Adipocyte (in vitro differentiated cells): ENCODE data around the gene ZNF853.

ENCODE experiments used
- DNase-seq: peaks from one replicate; pipeline ENCODE4 v3.0.0-alpha.2; 2015; ENCODE audit warnings: low read depth
- H3K27me3 ChIP-seq: replicated peaks from 2 replicates; pipeline ENCODE4 v1.7.0; 2013; ENCODE audit warnings: mild to moderate bottlenecking, low read length, moderate library complexity; ENCODE audit not compliant: control insufficient read depth, insufficient read depth
- H3K36me3 ChIP-seq: 2 replicates; pipeline ENCODE4 v1.7.0; 2013; ENCODE audit warnings: low read length, mild to moderate bottlenecking, moderate library complexity; ENCODE audit not compliant: control insufficient read depth, insufficient read depth, severe bottlenecking
- H3K4me1 ChIP-seq: 2 replicates; pipeline ENCODE4 v1.7.0; 2013; ENCODE audit warnings: mild to moderate bottlenecking, low read length, moderate library complexity; ENCODE audit not compliant: control insufficient read depth, insufficient read depth
- H3K4me3 ChIP-seq: 2 replicates; pipeline ENCODE4 v1.7.0; 2013; ENCODE audit warnings: mild to moderate bottlenecking, low read length, moderate library complexity
- H3K9ac ChIP-seq: 2 replicates; pipeline ENCODE4 v1.7.0; 2013; ENCODE audit warnings: mild to moderate bottlenecking, low read length, moderate library complexity
- H3K9me3 ChIP-seq: 2 replicates; pipeline ENCODE4 v1.7.0; 2013; ENCODE audit warnings: mild to moderate bottlenecking, low read length, moderate library complexity; ENCODE audit not compliant: control insufficient read depth

The ZNF853 gene

GRCh38 chr7:6639627-6640026 lies 24.2 kb downstream of the ZNF853 start:
- DNase-seq = no peak
- Histone ChIP-seq H3K4me1 (peaks cover 21% of the 10 kb centered on the region), H3K4me3 (no peak overlapping the region), H3K9ac (no peak overlapping the region), H3K36me3 (peaks cover 30% of the 10 kb centered on the region), H3K9me3 (no peaks in the 10 kb centered on the region), H3K27me3 (no peaks in the 10 kb centered on the region)

- H3K4me1 ChIP-seq = peaks cover 21% of the 10 kb centered on the region
- DNase-seq = peak; percentile 7
These were observed 24.9 kb downstream of the ZNF853 start for GRCh38 chr7:6640246-6640721.

GRCh38 chr7:6641305-6642035 lies 26.1 kb downstream of the ZNF853 start:
- DNase-seq = no peak
- Histone ChIP-seq H3K4me1 (peaks cover 19% of the 10 kb centered on the region), H3K4me3 (no peak overlapping the region), H3K9ac (no peak overlapping the region), H3K9me3 (no peaks in the 10 kb centered on the region), H3K36me3 (peaks cover 42% of the 10 kb centered on the region), H3K27me3 (no peaks in the 10 kb centered on the region)

More at GRCh38 chr7:6640246-6640721, 24.9 kb downstream of the ZNF853 start:
- Histone ChIP-seq H3K27me3 (no peaks in the 10 kb centered on the region), H3K4me3 (no peak overlapping the region), H3K36me3 (peaks cover 36% of the 10 kb centered on the region), H3K9ac (no peak overlapping the region), H3K9me3 (no peaks in the 10 kb centered on the region)

- DNase-seq = no peak
- H3K4me1 ChIP-seq = peaks cover 17% of the 10 kb centered on the region
- H3K9me3 ChIP-seq = no peaks in the 10 kb centered on the region
- no peak overlapping the region for H3K4me3 ChIP-seq
- peaks cover 48% of the 10 kb centered on the region for H3K36me3 ChIP-seq
- no peak overlapping the region for H3K9ac ChIP-seq
- H3K27me3 ChIP-seq = no peaks in the 10 kb centered on the region
These were observed 26.9 kb downstream of the ZNF853 start for GRCh38 chr7:6642239-6642839.

- H3K9ac ChIP-seq = no peak overlapping the region
- H3K4me1 ChIP-seq = peaks cover 17% of the 10 kb centered on the region
- peaks cover 50% of the 10 kb centered on the region for H3K36me3 ChIP-seq
- H3K9me3 ChIP-seq = no peaks in the 10 kb centered on the region
- DNase-seq = no peak
- H3K4me3 ChIP-seq = no peak overlapping the region
- no peaks in the 10 kb centered on the region for H3K27me3 ChIP-seq
These were observed 27.6 kb downstream of the ZNF853 start for GRCh38 chr7:6642861-6643640.

- Histone ChIP-seq H3K4me1 (peaks cover 11% of the 10 kb centered on the region), H3K9me3 (no peaks in the 10 kb centered on the region), H3K4me3 (no peak overlapping the region), H3K27me3 (no peaks in the 10 kb centered on the region), H3K36me3 (peaks cover 54% of the 10 kb centered on the region), H3K9ac (no peak overlapping the region)
- DNase-seq = no peak
These were observed 28.7 kb downstream of the ZNF853 start for GRCh38 chr7:6643915-6644625.

GRCh38 chr7:6644728-6645127 lies 29.3 kb downstream of the ZNF853 start:
- H3K4me3 ChIP-seq = no peak overlapping the region
- peaks cover 5% of the 10 kb centered on the region for H3K4me1 ChIP-seq
- H3K27me3 ChIP-seq = no peaks in the 10 kb centered on the region
- peaks cover 57% of the 10 kb centered on the region for H3K36me3 ChIP-seq
- no peaks in the 10 kb centered on the region for H3K9me3 ChIP-seq
- no peak for DNase-seq
- H3K9ac ChIP-seq = no peak overlapping the region

- H3K9me3 ChIP-seq = no peaks in the 10 kb centered on the region
- H3K36me3 ChIP-seq = peaks cover 57% of the 10 kb centered on the region
- DNase-seq = no peak
- no peaks in the 10 kb centered on the region for H3K27me3 ChIP-seq
- no peak overlapping the region for H3K4me3 ChIP-seq
- H3K9ac ChIP-seq = no peak overlapping the region
- H3K4me1 ChIP-seq = no peaks in the 10 kb centered on the region
These were observed 31.1 kb downstream of the ZNF853 start for GRCh38 chr7:6646465-6646864.

GRCh38 chr7:6647080-6647479 lies 31.7 kb downstream of the ZNF853 start:
- H3K9ac ChIP-seq = no peak overlapping the region
- peaks cover 54% of the 10 kb centered on the region for H3K36me3 ChIP-seq
- no peaks in the 10 kb centered on the region for H3K4me1 ChIP-seq
- DNase-seq = no peak
- H3K4me3 ChIP-seq = no peak overlapping the region
- H3K27me3 ChIP-seq = no peaks in the 10 kb centered on the region
- no peaks in the 10 kb centered on the region for H3K9me3 ChIP-seq

- no peaks in the 10 kb centered on the region for H3K9me3 ChIP-seq
These were observed 32.1 kb downstream of the ZNF853 start for GRCh38 chr7:6647541-6647940.

More at GRCh38 chr7:6647541-6647940, 32.1 kb downstream of the ZNF853 start:
- DNase-seq = no peak
- Histone ChIP-seq H3K36me3 (peaks cover 54% of the 10 kb centered on the region), H3K9ac (no peak overlapping the region), H3K27me3 (no peaks in the 10 kb centered on the region), H3K4me1 (no peaks in the 10 kb centered on the region), H3K4me3 (no peak overlapping the region)
